Measurements from ENCODE around the gene TMCC2. TPM values are rescaled to one million over a fixed set of nuclear protein-coding genes. Genes with fewer than 3 reads are reported as not detected.
A peak's percentile ranks its signal among the peaks of the same experiment; 100 is the strongest.

TMCC2 gene
- total and polyA plus RNA-seq, 2 of the 8 experiments (the other 6 are each of a cell fraction or from before 2014, with no cell fraction given), result 6.7 to 6.8 TPM

GRCh38 chr1:205301205-205301821, 73.6 kb downstream of the TMCC2 start (continued):
- TF ChIP-seq SIX5 (IDR thresholded peaks at IDR 0.05; ENCODE audit: low read depth, low read length) (no peak), CHD1 (IDR thresholded peaks at IDR 0.05; ENCODE audit: low read depth, low read length) (no peak; the same call in 1 of the 2 replicates), SIRT6 (IDR thresholded peaks at IDR 0.05; ENCODE audit: low read length) (no peak), KDM5A (IDR thresholded peaks at IDR 0.05; ENCODE audit: low read length) (no peak), NRF1 (IDR thresholded peaks at IDR 0.05; ENCODE audit: low read depth, low read length) (no peak), MAFK (IDR thresholded peaks at IDR 0.05; ENCODE audit: low read depth, low read length) (no peak; the same call in 1 of the 2 replicates), HDAC6 (IDR thresholded peaks at IDR 0.05; ENCODE audit: low read depth, low read length) (no peak), KDM1A (IDR thresholded peaks at IDR 0.05; ENCODE audit: borderline replicate concordance, low read length) (peak; percentile 15; the same call in 1 of the 2 replicates), RBBP5 (IDR thresholded peaks at IDR 0.05; ENCODE audit: borderline replicate concordance, low read depth, low read length) (peak; percentile 93; the same call in 1 of the 2 replicates), SP2 (IDR thresholded peaks at IDR 0.05; ENCODE audit: low read length) (no peak), SRF (IDR thresholded peaks at IDR 0.05; ENCODE audit: low read depth, low read length) (no peak), USF2 (IDR thresholded peaks at IDR 0.05; ENCODE audit: low read length) (no peak; the same call in 1 of the 2 replicates), TBP (IDR thresholded peaks at IDR 0.05; ENCODE audit: low read depth, low read length) (peak; percentile 92), RAD21 (IDR thresholded peaks at IDR 0.05 in 1 of 2, conservative IDR thresholded peaks at IDR 0.05 in 1 of 2; ENCODE audit: low read depth in 2 of 2, low read length in 2 of 2) (peak; percentile 23 to 28; a peak in 2 of 4 replicates), POU5F1 (IDR thresholded peaks at IDR 0.05; ENCODE audit: low read depth, low read length) (no peak), RFX5 (IDR thresholded peaks at IDR 0.05; ENCODE audit: borderline replicate concordance, low read depth, low read length) (no peak), HDAC2 (IDR thresholded peaks at IDR 0.05; ENCODE audit: borderline replicate concordance in 1 of 2, low read depth in 2 of 2, low read length in 2 of 2) (peak; percentile 57 to 80; a peak in 2 of 4 replicates), CTBP2 (IDR thresholded peaks at IDR 0.05; ENCODE audit: borderline replicate concordance, insufficient read depth, insufficient read length, low read length) (peak; percentile 99)

Data from H1 (cell line).